Activated CD4-positive, alpha-beta T cell treated with anti-CD3 and anti-CD28 coated beads, Interleukin-2, amount 10 ng/mL, durations not matched to agents 7 days and 5 days (primary cell): ENCODE results near the gene RGS11. TPM values are rescaled to one million over a fixed set of nuclear protein-coding genes. Genes with fewer than 3 reads are reported as not detected.
A peak's percentile ranks its signal among the peaks of the same experiment; 100 is the strongest.

Source experiments
- CTCF ChIA-PET: fragments of 350-600 bp; sonication (Branson Sonifier 250); formaldehyde crosslinking; loops from one replicate; lab custom pipeline; 2021; ENCODE audit warnings: antibody characterized with exemption; lab: Charles Lee
- POLR2A ChIA-PET: fragments of 350-600 bp; sonication (Branson Sonifier 250); formaldehyde crosslinking; loops from one replicate; lab custom pipeline; 2021; ENCODE audit warnings: antibody characterized with exemption; lab: Charles Lee
- DNase-seq: peaks from one replicate; pipeline ENCODE4 v3.0.0-alpha.2; 2020
- H3K27ac Mint-ChIP-seq: one replicate; pipeline ENCODE4 v1.8.0; 2021; ENCODE audit warnings: mild to moderate bottlenecking, moderate library complexity, mixed read lengths
- H3K27me3 Mint-ChIP-seq: one replicate; pipeline ENCODE4 v1.8.0; 2021; ENCODE audit warnings: mixed read lengths
- H3K36me3 Mint-ChIP-seq: one replicate; pipeline ENCODE4 v1.8.0; 2021; ENCODE audit warnings: low read depth, mixed read lengths
- H3K4me1 Mint-ChIP-seq: one replicate; pipeline ENCODE4 v1.8.0; 2021; ENCODE audit warnings: mixed read lengths
- H3K4me3 Mint-ChIP-seq: one replicate; pipeline ENCODE4 v1.8.0; 2021; ENCODE audit warnings: mild to moderate bottlenecking, moderate library complexity, mixed read lengths
- H3K9me3 Mint-ChIP-seq: one replicate; pipeline ENCODE4 v1.8.0; 2021; ENCODE audit warnings: mixed read lengths
- total RNA-seq, 2 experiments: library from RNA; stranded (reverse); gene quantifications; one replicate each; pipeline ENCODE4 v1.2.3, GENCODE V29; 2021

Gene RGS11
- total RNA-seq, 2 experiments from 2014 or later, result not detected

- no peaks in the 10 kb centered on the region for H3K9me3 Mint-ChIP-seq
- POLR2A ChIA-PET, result no interaction called here
- no peaks in the 10 kb centered on the region for H3K27me3 Mint-ChIP-seq
- H3K36me3 Mint-ChIP-seq, result peaks cover 8% of the 10 kb centered on the region
- peaks cover 6% of the 10 kb centered on the region for H3K4me1 Mint-ChIP-seq
- CTCF ChIA-PET, result interaction anchor here (0.6 to 1.4 kb wide), 4 partner anchors 10 to 63 kb away, joined by 3 to 4 read pairs (median 4); no protein-coding TSS in a partner anchor
- peak overlapping the region; percentile 68 for H3K27ac Mint-ChIP-seq
- no peak overlapping the region for H3K4me3 Mint-ChIP-seq
- peak; percentile 30 for DNase-seq
Measured at GRCh38 chr16:309476-309875, 33.7 kb upstream of the RGS11 start.

DNA sequence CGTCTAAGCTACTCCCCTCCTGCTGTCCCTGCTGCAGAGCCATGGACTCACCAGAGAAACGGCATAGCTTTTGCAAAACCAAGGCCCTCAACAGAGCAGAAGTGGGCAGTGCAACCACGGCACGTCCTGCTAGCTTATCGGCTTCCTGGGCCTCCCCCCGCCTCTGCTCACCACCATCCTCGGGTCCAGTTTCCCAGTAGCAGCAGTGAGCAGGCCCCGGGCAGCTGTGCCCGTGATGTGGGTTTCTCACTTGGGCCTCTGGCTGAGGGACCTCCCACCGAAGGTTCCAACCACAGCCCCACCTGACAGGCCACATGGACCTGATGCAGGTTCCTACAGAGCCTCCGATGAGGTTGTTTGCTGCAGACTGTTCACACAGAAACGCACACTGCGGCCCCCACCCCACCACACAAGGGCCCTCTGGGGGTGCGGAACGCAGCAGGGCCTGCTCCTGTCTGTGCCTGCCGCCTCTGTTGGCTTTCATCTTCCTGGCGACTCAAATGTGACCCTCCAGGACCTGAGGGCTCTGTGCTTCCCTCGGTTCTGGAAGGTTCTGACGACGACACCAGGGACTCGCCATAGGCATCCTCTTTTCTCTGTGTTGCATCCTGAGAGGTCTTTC is 32.1 kb upstream of the RGS11 start:
- POLR2A ChIA-PET, result no interaction called here
- Mint-ChIP-seq H3K36me3 (peaks cover 8% of the 10 kb centered on the region), H3K27me3 (no peaks in the 10 kb centered on the region), H3K9me3 (no peaks in the 10 kb centered on the region), H3K4me1 (peaks cover 6% of the 10 kb centered on the region), H3K4me3 (no peak overlapping the region), H3K27ac (no peak overlapping the region)
- CTCF ChIA-PET, result interaction anchor here (1.3 kb wide), 1 partner anchor 18 kb away, joined by 3 read pairs; no protein-coding TSS in a partner anchor
- DNase-seq, result no peak

DNA sequence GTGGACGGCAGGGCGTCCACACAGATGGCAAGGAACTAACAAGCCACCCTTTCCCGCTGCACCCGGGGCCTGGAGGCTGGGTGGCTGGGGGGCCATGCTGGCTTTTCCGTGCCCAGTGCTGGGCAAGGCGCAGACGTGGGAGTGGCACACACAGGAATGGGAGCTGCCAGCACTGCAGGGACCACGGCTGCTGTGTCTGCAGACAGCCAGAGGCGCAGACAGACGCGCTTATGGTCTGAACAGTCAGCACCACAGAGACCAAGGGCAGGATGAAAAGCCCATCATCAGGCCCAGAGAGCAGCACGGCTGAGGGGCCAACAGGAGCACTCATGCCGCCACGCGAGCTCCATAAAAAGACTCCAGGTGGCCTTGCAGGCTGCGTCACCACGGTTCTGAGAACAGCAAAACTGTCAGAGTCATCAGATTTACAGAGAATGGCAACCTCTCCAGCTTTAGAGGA is 31.2 kb upstream of the RGS11 start:
- H3K9me3 Mint-ChIP-seq, result no peaks in the 10 kb centered on the region
- no peak for DNase-seq
- H3K27ac Mint-ChIP-seq, result no peak overlapping the region
- peaks cover 8% of the 10 kb centered on the region for H3K36me3 Mint-ChIP-seq
- ChIA-PET CTCF (interaction anchor here (1.3 kb wide), 1 partner anchor 19 kb away, joined by 3 read pairs; no protein-coding TSS in a partner anchor), POLR2A (no interaction called here)
- peaks cover 6% of the 10 kb centered on the region for H3K4me1 Mint-ChIP-seq
- no peak overlapping the region for H3K4me3 Mint-ChIP-seq
- H3K27me3 Mint-ChIP-seq, result no peaks in the 10 kb centered on the region

GRCh38 chr16:305916-306626 is 30.3 kb upstream of the RGS11 start:
- no peak for DNase-seq
- no peaks in the 10 kb centered on the region for H3K27me3 Mint-ChIP-seq
- H3K4me1 Mint-ChIP-seq, result peaks cover 6% of the 10 kb centered on the region
- H3K4me3 Mint-ChIP-seq, result no peak overlapping the region
- ChIA-PET CTCF (interaction anchor here (1.3 kb wide), 1 partner anchor 20 kb away, joined by 3 read pairs; no protein-coding TSS in a partner anchor), POLR2A (no interaction called here)
- H3K36me3 Mint-ChIP-seq, result peaks cover 8% of the 10 kb centered on the region
- no peaks in the 10 kb centered on the region for H3K9me3 Mint-ChIP-seq
- no peak overlapping the region for H3K27ac Mint-ChIP-seq

- CTCF ChIA-PET, result no interaction called here
- Mint-ChIP-seq H3K36me3 (peaks cover 5% of the 10 kb centered on the region), H3K4me1 (no peaks in the 10 kb centered on the region), H3K4me3 (no peak overlapping the region), H3K27me3 (no peaks in the 10 kb centered on the region), H3K27ac (peak overlapping the region; percentile 54), H3K9me3 (no peaks in the 10 kb centered on the region)
- POLR2A ChIA-PET, result no interaction called here
- DNase-seq, result no peak
Measured at GRCh38 chr16:303760-304505, 28.2 kb upstream of the RGS11 start.

- no peak for DNase-seq
- Mint-ChIP-seq H3K4me1 (no peaks in the 10 kb centered on the region), H3K36me3 (peaks cover 3% of the 10 kb centered on the region), H3K4me3 (no peak overlapping the region), H3K27ac (no peak overlapping the region), H3K9me3 (no peaks in the 10 kb centered on the region), H3K27me3 (no peaks in the 10 kb centered on the region)
- ChIA-PET CTCF (interaction anchor here (0.5 kb wide), 1 partner anchor 1999 kb away, joined by 5 read pairs; no protein-coding TSS in a partner anchor), POLR2A (no interaction called here)
Measured at GRCh38 chr16:301950-302349, 26.2 kb upstream of the RGS11 start.

DNA sequence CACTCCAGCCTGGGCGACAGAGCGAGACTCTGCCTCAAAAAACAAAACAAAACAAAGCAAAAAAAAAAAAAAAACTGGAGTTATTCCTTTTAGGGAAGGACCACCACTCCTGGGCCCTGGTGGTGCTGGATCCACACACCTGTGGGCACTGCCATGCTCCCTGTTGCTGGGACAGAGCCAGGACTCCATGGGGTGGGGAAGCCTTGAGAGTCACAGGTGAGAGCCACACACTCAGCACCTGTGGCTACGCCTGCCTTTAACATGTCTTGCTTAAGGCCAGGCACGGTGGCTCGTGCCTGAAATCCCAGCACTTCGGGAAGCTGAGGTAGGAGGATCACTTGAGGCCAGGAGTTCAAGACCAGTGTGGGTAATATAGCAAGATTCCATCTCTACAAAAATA is 25.5 kb upstream of the RGS11 start:
- Mint-ChIP-seq H3K27ac (no peak overlapping the region), H3K27me3 (no peaks in the 10 kb centered on the region), H3K36me3 (peaks cover 3% of the 10 kb centered on the region), H3K9me3 (no peaks in the 10 kb centered on the region), H3K4me1 (no peaks in the 10 kb centered on the region), H3K4me3 (no peak overlapping the region)
- POLR2A ChIA-PET, result no interaction called here
- CTCF ChIA-PET, result no interaction called here
- DNase-seq, result no peak

- CTCF ChIA-PET, result interaction anchor here (1.1 kb wide), 1 partner anchor 26 kb away, joined by 3 read pairs; no protein-coding TSS in a partner anchor
- Mint-ChIP-seq H3K27ac (no peak overlapping the region), H3K36me3 (peaks cover 2% of the 10 kb centered on the region), H3K4me3 (no peak overlapping the region), H3K4me1 (no peaks in the 10 kb centered on the region), H3K9me3 (no peaks in the 10 kb centered on the region), H3K27me3 (no peaks in the 10 kb centered on the region)
- POLR2A ChIA-PET, result no interaction called here
- DNase-seq, result no peak
Measured at GRCh38 chr16:297832-298231, 22.1 kb upstream of the RGS11 start.

GRCh38 chr16:296806-297510 is 21.2 kb upstream of the RGS11 start:
- Mint-ChIP-seq H3K27me3 (no peaks in the 10 kb centered on the region), H3K36me3 (peaks cover 4% of the 10 kb centered on the region), H3K27ac (no peak overlapping the region), H3K4me1 (no peaks in the 10 kb centered on the region), H3K4me3 (no peak overlapping the region), H3K9me3 (no peaks in the 10 kb centered on the region)
- POLR2A ChIA-PET, result no interaction called here
- CTCF ChIA-PET, result no interaction called here
- DNase-seq, result no peak

DNA sequence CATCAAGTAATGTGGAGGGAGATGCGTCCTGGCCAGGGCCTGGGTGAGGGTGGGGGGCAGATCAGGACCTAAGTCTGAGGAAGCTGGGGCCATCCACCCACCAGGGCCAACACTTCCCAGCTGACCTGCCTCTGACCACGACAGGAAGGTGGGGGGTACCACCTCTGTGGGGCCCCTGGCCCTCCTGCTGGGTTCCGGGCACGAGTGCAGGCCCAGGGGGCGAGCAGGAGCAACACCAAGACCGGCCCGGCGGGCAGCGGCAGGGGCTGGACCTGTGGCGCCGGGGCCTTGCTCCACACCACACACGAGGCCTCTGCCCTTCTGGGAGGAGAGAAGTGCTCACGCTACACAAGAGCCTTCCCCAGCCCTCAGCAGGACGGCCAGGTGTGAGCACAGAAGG is 20.5 kb upstream of the RGS11 start:
- Mint-ChIP-seq H3K9me3 (no peaks in the 10 kb centered on the region), H3K4me3 (no peak overlapping the region), H3K27ac (no peak overlapping the region), H3K27me3 (no peaks in the 10 kb centered on the region), H3K4me1 (no peaks in the 10 kb centered on the region), H3K36me3 (peaks cover 4% of the 10 kb centered on the region)
- CTCF ChIA-PET, result no interaction called here
- POLR2A ChIA-PET, result no interaction called here
- no peak for DNase-seq

DNA sequence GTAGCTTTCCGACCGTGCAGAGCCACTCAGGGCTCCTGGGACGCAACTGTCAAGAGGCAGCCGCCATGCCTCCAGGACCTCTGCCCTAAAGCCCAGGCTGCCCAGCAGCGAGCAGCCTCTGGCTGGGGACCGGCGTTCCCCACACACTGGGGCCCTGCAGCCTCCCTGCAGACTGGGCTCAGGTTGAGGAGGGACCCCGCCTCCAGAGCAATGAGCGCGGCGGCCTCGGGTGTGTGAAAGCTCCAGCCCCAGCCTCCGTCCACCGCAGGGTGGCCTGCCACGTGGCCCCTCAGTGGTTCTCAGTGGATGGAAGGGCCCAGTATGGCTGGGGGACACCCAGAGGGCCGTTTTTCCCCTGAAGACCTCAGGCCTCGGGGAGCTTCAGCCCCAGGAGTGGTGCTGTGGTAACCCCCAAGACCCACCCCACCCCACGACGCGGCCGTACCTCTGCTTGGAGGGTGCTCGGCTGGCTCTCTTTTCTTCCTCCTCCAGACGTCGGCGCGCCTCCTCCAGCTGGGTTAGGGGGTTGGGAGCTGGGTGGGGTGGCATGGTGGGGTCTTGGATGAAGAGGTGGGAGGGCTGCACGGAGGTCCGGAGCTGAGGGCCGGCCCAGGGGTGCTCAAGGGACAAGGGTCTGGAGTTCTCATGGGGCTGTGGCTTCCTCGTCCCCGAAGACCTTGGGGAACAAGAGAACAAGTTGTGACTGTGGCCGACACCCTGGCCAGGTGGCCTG is 17.5 kb upstream of the RGS11 start:
- no peak for DNase-seq
- H3K4me3 Mint-ChIP-seq, result no peak overlapping the region
- no peaks in the 10 kb centered on the region for H3K9me3 Mint-ChIP-seq
- H3K27ac Mint-ChIP-seq, result no peak overlapping the region
- POLR2A ChIA-PET, result no interaction called here
- CTCF ChIA-PET, result no interaction called here
- H3K4me1 Mint-ChIP-seq, result no peaks in the 10 kb centered on the region
- H3K27me3 Mint-ChIP-seq, result no peaks in the 10 kb centered on the region
- peaks cover 5% of the 10 kb centered on the region for H3K36me3 Mint-ChIP-seq

DNA sequence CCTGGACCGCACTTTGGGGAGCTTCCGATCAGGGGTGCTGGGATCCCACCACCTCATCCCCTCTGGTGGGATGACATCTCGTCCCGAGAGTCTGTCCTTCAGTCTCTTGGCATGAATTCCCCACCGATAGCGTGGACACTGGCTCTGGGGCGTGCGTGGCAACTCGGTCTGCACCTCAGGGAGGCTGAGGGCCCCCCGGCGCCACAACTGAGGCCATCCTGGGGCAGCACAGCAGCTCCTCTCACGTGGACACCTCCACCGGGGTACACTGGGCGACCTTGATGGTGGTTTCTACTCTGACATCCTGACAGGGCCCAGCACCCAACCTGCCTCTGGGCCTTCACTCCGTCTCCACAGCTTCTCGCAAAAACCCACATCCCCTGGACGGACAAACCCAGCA is 15.8 kb upstream of the RGS11 start:
- no peaks in the 10 kb centered on the region for H3K4me1 Mint-ChIP-seq
- ChIA-PET POLR2A (no interaction called here), CTCF (interaction anchor here (1.5 kb wide), 1 partner anchor 60 kb away, joined by 5 read pairs; no protein-coding TSS in a partner anchor)
- peaks cover 19% of the 10 kb centered on the region for H3K36me3 Mint-ChIP-seq
- no peak overlapping the region for H3K27ac Mint-ChIP-seq
- no peaks in the 10 kb centered on the region for H3K27me3 Mint-ChIP-seq
- no peaks in the 10 kb centered on the region for H3K9me3 Mint-ChIP-seq
- H3K4me3 Mint-ChIP-seq, result no peak overlapping the region
- DNase-seq, result no peak
